Thoracic aorta (tissue), 2 donors: ENCODE measurements around the gene ZBTB11. TPM values are rescaled to one million over a fixed set of nuclear protein-coding genes. Genes with fewer than 3 reads are reported as not detected.

Experiments used
- ATAC-seq: fragments of 150-250 bp; one replicate; pipeline ENCODE4 v1.8.0; 2017; ENCODE audit warnings: low read depth; ENCODE audit not compliant: insufficient number of reproducible peaks, low FRiP score
- DNase-seq: peaks from one replicate; pipeline ENCODE4 v3.0.0-alpha.2; 2020; ENCODE audit warnings: low spot score
- H3K27ac ChIP-seq, 2 donors: fragments of 200-600 bp; sonication (generic); 1 replicate in 1 of 2; 2 replicates in 1 of 2; pipeline ENCODE4 v1.5.1; 2016; ENCODE audit warnings: mild to moderate bottlenecking in 2 of 2, moderate library complexity in 2 of 2
- H3K27me3 ChIP-seq: fragments of 200-600 bp; sonication (generic); replicated peaks from 2 replicates; pipeline ENCODE4 v1.6.0; 2016; ENCODE audit warnings: mild to moderate bottlenecking; ENCODE audit not compliant: insufficient read depth
- H3K36me3 ChIP-seq: fragments of 200-600 bp; sonication (generic); one replicate; pipeline ENCODE4 v1.5.1; 2016
- H3K4me1 ChIP-seq, 2 donors: fragments of 200-600 bp; sonication (generic); 1 replicate in 1 of 2; 2 replicates in 1 of 2; pipeline versions ENCODE4 v1.5.1 to v1.6.0; 2016; ENCODE audit warnings: low read depth in 2 of 2, mild to moderate bottlenecking in 1 of 2; ENCODE audit not compliant: control insufficient read depth in 1 of 2
- H3K4me3 ChIP-seq: fragments of 200-600 bp; sonication (generic); 2 replicates; pipeline ENCODE4 v1.5.1; 2016; ENCODE audit warnings: mild to moderate bottlenecking
- H3K9me3 ChIP-seq: fragments of 200-600 bp; sonication (generic); 2 replicates; pipeline ENCODE4 v1.5.1; 2016
- CTCF ChIP-seq: fragments of 200-600 bp; sonication (generic); IDR thresholded peaks from one replicate; pipeline ENCODE4 v1.5.1; 2019; ENCODE audit warnings: antibody characterized with exemption
- total RNA-seq, 2 donors: library from RNA; depleted of rRNA; stranded (reverse); fragments of >200 nt; gene quantifications; one replicate each; pipeline versions ENCODE4 v1.1.0 to v1.2.3, GENCODE V29; 2016

ZBTB11 gene
- total RNA-seq, result 10 to 100 TPM; 17.7 to 26.6 TPM

GRCh38 chr3:101676765-101677435, at the start of gene ZBTB11:
Gene ZBTB11 (minus strand): TSS chr3:101677132. CDS start chr3:101676914, 218 bp downstream.
- ATAC-seq (peak; percentile 99), DNase-seq (peak; percentile 96)
- Histone ChIP-seq H3K4me3 (peak within 1 kb of the TSS; percentile 94), H3K9me3 (no peaks in the 10 kb centered on the region), H3K27me3 (no peaks in the 10 kb centered on the region), H3K36me3 (peaks cover 19% of the 10 kb centered on the region), H3K4me1 (peaks cover 20 to 22% of the 10 kb centered on the region in 2 donors), H3K27ac (peak within 1 kb of the TSS; percentile 95 to 98)
- peak; percentile 47 for TF ChIP-seq CTCF

GRCh38 chr3:101725890-101726275, 49.0 kb upstream of the ZBTB11 start:
- Histone ChIP-seq H3K36me3 (no peaks in the 10 kb centered on the region), H3K9me3 (no peaks in the 10 kb centered on the region), H3K4me1 (peaks cover 2 to 15% of the 10 kb centered on the region in 2 donors), H3K27ac (no peak overlapping the region), H3K4me3 (peak overlapping the region; percentile 88), H3K27me3 (no peaks in the 10 kb centered on the region)
- no peak for TF ChIP-seq CTCF
- ATAC-seq, result no peak
- no peak for DNase-seq

GRCh38 chr3:101725194-101725889, 48.4 kb upstream of the ZBTB11 start:
- peak overlapping the region; percentile 59 to 64 for H3K27ac ChIP-seq
- H3K4me3 ChIP-seq, result peak overlapping the region; percentile 88
- peaks cover 2 to 15% of the 10 kb centered on the region in 2 donors for H3K4me1 ChIP-seq
- no peaks in the 10 kb centered on the region for H3K27me3 ChIP-seq
- no peak for TF ChIP-seq CTCF
- H3K36me3 ChIP-seq, result no peaks in the 10 kb centered on the region
- ATAC-seq, result no peak
- no peak for DNase-seq
- no peaks in the 10 kb centered on the region for H3K9me3 ChIP-seq

- Histone ChIP-seq H3K36me3 (no peaks in the 10 kb centered on the region), H3K27ac (peak within 1 kb of the TSS; percentile 59 to 64), H3K27me3 (no peaks in the 10 kb centered on the region), H3K4me1 (peaks cover 2 to 15% of the 10 kb centered on the region in 2 donors), H3K9me3 (no peaks in the 10 kb centered on the region), H3K4me3 (peak within 1 kb of the TSS; percentile 88)
- ATAC-seq, result peak; percentile 93
- peak; percentile 88 for DNase-seq
- no peak for TF ChIP-seq CTCF
These were observed 47.6 kb upstream of the ZBTB11 start, which contains the start of gene CEP97 for GRCh38 chr3:101724329-101725193. Gene CEP97 (plus strand): TSS chr3:101724614. CDS start chr3:101724677, 63 bp downstream.
